ENCODE results near the gene CLDN20. TPM values are rescaled to one million over a fixed set of nuclear protein-coding genes. Genes with fewer than 3 reads are reported as not detected.

The CLDN20 gene
- total and polyA plus RNA-seq, 3 donors from 2014 or later, result 0.26 TPM; not detected in 2

- Histone ChIP-seq H3K9me3 (no peaks in the 10 kb centered on the region), H3K36me3 (ENCODE audit: low read depth, missing control alignments) (no peaks in the 10 kb centered on the region)
- intact Hi-C loops (cut with DNase I; ENCODE audit: low total_unique reads), result no loop called here
Measured at GRCh38 chr6:155287762-155288161, 23.9 kb downstream of the CLDN20 start.

GRCh38 chr6:155290491-155290890, 26.7 kb downstream of the CLDN20 start:
- H3K4me3 ChIP-seq, result no peak overlapping the region
- intact Hi-C loops (cut with DNase I; ENCODE audit: low total_unique reads), result no loop called here
- WGBS, 2 donors, result 95 to 96% methylated on average over 5 of the region's 5 CpGs
- no peaks in the 10 kb centered on the region for H3K9me3 ChIP-seq
- DNase-seq, result no peak
- H3K27ac ChIP-seq, result no peak overlapping the region
- no peak for TF ChIP-seq POLR2A (IDR thresholded peaks at IDR 0.05)
- TF ChIP-seq, protein P1, sequence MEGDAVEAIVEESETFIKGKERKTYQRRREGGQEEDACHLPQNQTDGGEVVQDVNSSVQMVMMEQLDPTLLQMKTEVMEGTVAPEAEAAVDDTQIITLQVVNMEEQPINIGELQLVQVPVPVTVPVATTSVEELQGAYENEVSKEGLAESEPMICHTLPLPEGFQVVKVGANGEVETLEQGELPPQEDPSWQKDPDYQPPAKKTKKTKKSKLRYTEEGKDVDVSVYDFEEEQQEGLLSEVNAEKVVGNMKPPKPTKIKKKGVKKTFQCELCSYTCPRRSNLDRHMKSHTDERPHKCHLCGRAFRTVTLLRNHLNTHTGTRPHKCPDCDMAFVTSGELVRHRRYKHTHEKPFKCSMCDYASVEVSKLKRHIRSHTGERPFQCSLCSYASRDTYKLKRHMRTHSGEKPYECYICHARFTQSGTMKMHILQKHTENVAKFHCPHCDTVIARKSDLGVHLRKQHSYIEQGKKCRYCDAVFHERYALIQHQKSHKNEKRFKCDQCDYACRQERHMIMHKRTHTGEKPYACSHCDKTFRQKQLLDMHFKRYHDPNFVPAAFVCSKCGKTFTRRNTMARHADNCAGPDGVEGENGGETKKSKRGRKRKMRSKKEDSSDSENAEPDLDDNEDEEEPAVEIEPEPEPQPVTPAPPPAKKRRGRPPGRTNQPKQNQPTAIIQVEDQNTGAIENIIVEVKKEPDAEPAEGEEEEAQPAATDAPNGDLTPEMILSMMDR (IDR thresholded peaks at IDR 0.05), result no peak
- no peaks in the 10 kb centered on the region for H3K36me3 ChIP-seq (ENCODE audit: low read depth, missing control alignments)
- no peaks in the 10 kb centered on the region for H3K27me3 ChIP-seq
- H3K4me1 ChIP-seq, result no peaks in the 10 kb centered on the region

More at GRCh38 chr6:155287762-155288161, 23.9 kb downstream of the CLDN20 start:
- TF ChIP-seq POLR2A (IDR thresholded peaks at IDR 0.05), result no peak
- TF ChIP-seq, protein P1 (IDR thresholded peaks at IDR 0.05), result no peak
- WGBS, 2 donors, result 76 to 90% methylated on average over 2 of the region's 2 CpGs
- H3K4me3 ChIP-seq, result no peak overlapping the region
- no peak overlapping the region for H3K27ac ChIP-seq
- H3K27me3 ChIP-seq, result no peaks in the 10 kb centered on the region
- DNase-seq, result no peak
- H3K4me1 ChIP-seq, result no peaks in the 10 kb centered on the region

DNA sequence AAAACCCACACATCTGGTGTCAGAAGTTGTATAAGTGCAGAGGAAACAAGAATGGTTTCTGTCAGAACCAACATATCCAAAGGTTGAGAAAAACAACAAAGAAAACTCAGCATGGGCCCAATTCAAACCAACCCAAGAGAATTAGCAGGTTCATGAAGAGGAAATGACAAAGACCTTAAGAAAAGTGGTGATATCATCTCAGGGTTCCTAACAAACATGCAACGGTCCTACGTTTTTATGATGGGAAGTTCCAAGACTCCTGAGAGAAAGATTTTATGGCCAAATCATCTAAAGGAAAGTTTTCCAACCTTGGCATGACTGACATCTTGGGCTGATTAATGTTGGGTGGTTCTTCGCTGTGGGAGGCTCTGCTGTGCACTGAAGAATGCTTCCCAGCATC, 27.5 kb downstream of the CLDN20 start:
- Histone ChIP-seq H3K4me1 (no peaks in the 10 kb centered on the region), H3K27ac (no peak overlapping the region), H3K9me3 (no peaks in the 10 kb centered on the region), H3K36me3 (ENCODE audit: low read depth, missing control alignments) (no peaks in the 10 kb centered on the region), H3K27me3 (no peaks in the 10 kb centered on the region), H3K4me3 (no peak overlapping the region)
- 81 to 82% methylated on average over 3 of the region's 3 CpGs for WGBS, 2 donors
- no peak for TF ChIP-seq POLR2A (IDR thresholded peaks at IDR 0.05)
- TF ChIP-seq, protein P1 (IDR thresholded peaks at IDR 0.05), result no peak
- intact Hi-C loops (cut with DNase I; ENCODE audit: low total_unique reads), result no loop called here
- no peak for DNase-seq

- intact Hi-C loops (cut with DNase I; ENCODE audit: low total_unique reads), result no loop called here
- Histone ChIP-seq H3K4me1 (no peaks in the 10 kb centered on the region), H3K36me3 (ENCODE audit: low read depth, missing control alignments) (no peaks in the 10 kb centered on the region), H3K9me3 (no peaks in the 10 kb centered on the region), H3K27me3 (no peaks in the 10 kb centered on the region), H3K27ac (no peak overlapping the region), H3K4me3 (no peak overlapping the region)
- 83 to 93% methylated on average over 5 of the region's 5 CpGs for WGBS, 2 donors
- no peak for DNase-seq
- TF ChIP-seq POLR2A (IDR thresholded peaks at IDR 0.05), result no peak
- TF ChIP-seq, protein P1 (IDR thresholded peaks at IDR 0.05), result no peak
Measured at GRCh38 chr6:155292711-155293110, 28.9 kb downstream of the CLDN20 start.

GRCh38 chr6:155297669-155298068, 33.9 kb downstream of the CLDN20 start:
- Histone ChIP-seq H3K27ac (no peak overlapping the region), H3K27me3 (no peaks in the 10 kb centered on the region), H3K36me3 (ENCODE audit: low read depth, missing control alignments) (no peaks in the 10 kb centered on the region), H3K4me1 (no peaks in the 10 kb centered on the region), H3K9me3 (no peaks in the 10 kb centered on the region), H3K4me3 (no peak overlapping the region)
- TF ChIP-seq, protein P1 (IDR thresholded peaks at IDR 0.05), result no peak
- no peak for TF ChIP-seq POLR2A (IDR thresholded peaks at IDR 0.05)
- 88 to 92% methylated on average over 3 of the region's 3 CpGs for WGBS, 2 donors
- intact Hi-C loops (cut with DNase I; ENCODE audit: low total_unique reads), result no loop called here
- DNase-seq, result no peak

Data from testis (tissue), 3 donors.